GM23248 (cell line): ENCODE results near the gene MGAT3. TPM values are rescaled to one million over a fixed set of nuclear protein-coding genes. Genes with fewer than 3 reads are reported as not detected.

ENCODE experiments used
- DNase-seq: peaks from one replicate; pipeline ENCODE4 v3.0.0-alpha.2; 2015
- H2AFZ ChIP-seq: fragments of 200-600 bp; sonication (generic); 2 replicates; pipeline ENCODE4 v1.6.1; 2016; ENCODE audit warnings: antibody characterized with exemption
- H3F3A ChIP-seq: fragments of 200-600 bp; sonication (generic); 2 replicates; pipeline ENCODE4 v1.6.1; 2016; ENCODE audit warnings: mild to moderate bottlenecking, antibody characterized with exemption, mixed run types; ENCODE audit not compliant: insufficient read depth
- H3K27ac ChIP-seq: fragments of 200-600 bp; sonication (generic); 2 replicates; pipeline ENCODE4 v1.5.1; 2016; ENCODE audit warnings: mild to moderate bottlenecking
- H3K27me3 ChIP-seq: fragments of 200-600 bp; sonication (generic); replicated peaks from 2 replicates; pipeline ENCODE4 v1.6.1; 2016; ENCODE audit warnings: mild to moderate bottlenecking; ENCODE audit not compliant: insufficient read depth
- H3K36me3 ChIP-seq: fragments of 200-600 bp; sonication (generic); 2 replicates; pipeline ENCODE4 v1.6.1; 2016; ENCODE audit warnings: low read depth, mild to moderate bottlenecking
- H3K4me1 ChIP-seq: fragments of 200-600 bp; sonication (generic); 2 replicates; pipeline ENCODE4 v1.6.1; 2016; ENCODE audit warnings: mild to moderate bottlenecking; ENCODE audit not compliant: insufficient read depth
- H3K4me2 ChIP-seq: fragments of 200-600 bp; sonication (generic); one replicate; pipeline ENCODE4 v1.6.1; 2016; ENCODE audit warnings: mild to moderate bottlenecking; ENCODE audit not compliant: unreplicated experiment
- H3K4me3 ChIP-seq: fragments of 200-600 bp; sonication (generic); 2 replicates; pipeline ENCODE4 v1.5.1; 2016; ENCODE audit warnings: mild to moderate bottlenecking
- H3K79me2 ChIP-seq: fragments of 200-600 bp; sonication (generic); 2 replicates; pipeline ENCODE4 v1.6.1; 2016; ENCODE audit warnings: mild to moderate bottlenecking; ENCODE audit not compliant: insufficient read depth
- H3K9ac ChIP-seq: fragments of 200-600 bp; sonication (generic); 2 replicates; pipeline ENCODE4 v1.6.1; 2016; ENCODE audit warnings: mild to moderate bottlenecking
- H3K9me2 ChIP-seq: fragments of 200-600 bp; sonication (generic); 2 replicates; pipeline ENCODE4 v1.6.1; 2016; ENCODE audit warnings: mixed run types, mild to moderate bottlenecking, moderate library complexity; ENCODE audit not compliant: insufficient read depth
- H3K9me3 ChIP-seq: fragments of 200-600 bp; sonication (generic); one replicate; pipeline ENCODE4 v1.6.1; 2017; ENCODE audit warnings: low read depth
- H4K20me1 ChIP-seq: fragments of 200-600 bp; sonication (generic); 2 replicates; pipeline ENCODE4 v1.6.0; 2016; ENCODE audit not compliant: insufficient read depth
- EZH2 ChIP-seq: fragments of 200-600 bp; sonication (generic); IDR thresholded peaks from 2 replicates; pipeline ENCODE4 v1.6.1; 2018; ENCODE audit warnings: antibody characterized with exemption, mild to moderate bottlenecking; ENCODE audit not compliant: insufficient read depth, poor library complexity, severe bottlenecking
- EZH2phosphoT487 ChIP-seq: fragments of 200-600 bp; sonication (generic); IDR thresholded peaks from 2 replicates; pipeline ENCODE4 v1.6.1; 2018; ENCODE audit warnings: antibody characterized with exemption, moderate library complexity, mild to moderate bottlenecking, low read depth; ENCODE audit not compliant: insufficient read depth
- WGBS, 2 experiments: methylation state at CpG; one replicate each; pipeline ENCODE4 v1.1.6; 2015 to 2017; ENCODE audit warnings: low lambda C conversion rate in 2 of 2, low coverage in 1 of 2; ENCODE audit errors: missing lambda C conversion rate in 2 of 2; 5-methylcytosine and 5-hydroxymethylcytosine counted together
- in situ Hi-C: fragments of 300-500 bp; cut with MboI; formaldehyde crosslinking; loops from 2 replicates; pipeline ENCODE4 v1.15.0; 2020
- polyA plus RNA-seq: library from polyadenylated mRNA; unstranded; fragments of >200 nt; fragmentation: Nextera tagmentation; extraction: Ambion mirVana; gene quantifications from 2 replicates; pipeline ENCODE4 v1.2.1, GENCODE V29; 2016
- total RNA-seq: library from RNA; depleted of rRNA; stranded (reverse); fragments of >200 nt; shearing (Covaris generic); gene quantifications from 2 replicates; pipeline ENCODE4 v1.2.3, GENCODE V29; 2014; rRNA removed

Gene MGAT3
- total RNA-seq (not detected in 2 replicates), polyA plus RNA-seq (not detected in 2 replicates)

- Histone ChIP-seq H3K36me3 (no peaks in the 10 kb centered on the region), H3K4me2 (no peak within 1 kb of the TSS), H3K9me2 (no peaks in the 10 kb centered on the region), H3K79me2 (no peaks in the 10 kb centered on the region), H3K4me1 (no peaks in the 10 kb centered on the region), H3K9me3 (no peaks in the 10 kb centered on the region), H2AFZ (no peak within 1 kb of the TSS), H3K27me3 (peaks cover 10% of the 10 kb centered on the region), H3F3A (no peaks in the 10 kb centered on the region), H3K27ac (no peak within 1 kb of the TSS), H3K4me3 (no peak within 1 kb of the TSS), H4K20me1 (no peaks in the 10 kb centered on the region), H3K9ac (no peak within 1 kb of the TSS)
- in situ Hi-C loops, result no loop called here
- WGBS, 2 experiments, result 14 to 23% methylated on average over 38 to 58 of the region's 80 CpGs
- peak; percentile 49 for TF ChIP-seq EZH2
- TF ChIP-seq EZH2phosphoT487, result 0 out of 2 replicates have a peak, but pooled peaks have one; percentile 70
- DNase-seq, result peak; percentile 17
These were observed at the start of gene MGAT3 for GRCh38 chr22:39456522-39457197. Gene MGAT3 (plus strand): TSS chr22:39457012. CDS start chr22:39487348, 30,336 bp downstream.

- Histone ChIP-seq H3K9ac (no peak overlapping the region), H3K9me2 (no peaks in the 10 kb centered on the region), H3K79me2 (peaks cover 56% of the 10 kb centered on the region), H4K20me1 (no peaks in the 10 kb centered on the region), H3K36me3 (no peaks in the 10 kb centered on the region), H3K9me3 (no peaks in the 10 kb centered on the region), H3K4me1 (peaks cover 16% of the 10 kb centered on the region), H3K4me3 (no peak overlapping the region), H3K27ac (no peak overlapping the region), H2AFZ (no peak overlapping the region), H3F3A (peaks cover 22% of the 10 kb centered on the region), H3K4me2 (no peak overlapping the region), H3K27me3 (no peaks in the 10 kb centered on the region)
- 54 to 59% methylated on average over 11 of the region's 11 CpGs for WGBS, 2 experiments
- in situ Hi-C loops, result no loop called here
- TF ChIP-seq EZH2phosphoT487 (no peak), EZH2 (no peak)
- DNase-seq, result peak; percentile 57
These were observed 48.6 kb upstream of the MGAT3 start for GRCh38 chr22:39408173-39408572.

- H3K9ac ChIP-seq, result no peak overlapping the region
- H3K79me2 ChIP-seq, result peaks cover 54% of the 10 kb centered on the region
- no peaks in the 10 kb centered on the region for H3K36me3 ChIP-seq
- WGBS, 2 experiments, result 59 to 74% methylated on average over 1 of the region's 1 CpG
- H3K4me3 ChIP-seq, result no peak overlapping the region
- no peaks in the 10 kb centered on the region for H3K27me3 ChIP-seq
- no peaks in the 10 kb centered on the region for H4K20me1 ChIP-seq
- H3K4me1 ChIP-seq, result peaks cover 16% of the 10 kb centered on the region
- H2AFZ ChIP-seq, result no peak overlapping the region
- in situ Hi-C loops, result no loop called here
- no peaks in the 10 kb centered on the region for H3K9me2 ChIP-seq
- H3F3A ChIP-seq, result peaks cover 22% of the 10 kb centered on the region
- no peak overlapping the region for H3K27ac ChIP-seq
- TF ChIP-seq EZH2phosphoT487 (no peak), EZH2 (no peak)
- H3K9me3 ChIP-seq, result no peaks in the 10 kb centered on the region
- H3K4me2 ChIP-seq, result no peak overlapping the region
- DNase-seq, result peak; percentile 17
These were observed 48.0 kb upstream of the MGAT3 start for GRCh38 chr22:39408807-39409206.

GRCh38 chr22:39409516-39410029, 47.2 kb upstream of the MGAT3 start:
- DNase-seq, result no peak
- Histone ChIP-seq H3K9ac (no peak overlapping the region), H3K79me2 (peaks cover 54% of the 10 kb centered on the region), H2AFZ (no peak overlapping the region), H3K27me3 (no peaks in the 10 kb centered on the region), H3K9me3 (no peaks in the 10 kb centered on the region), H3K36me3 (no peaks in the 10 kb centered on the region), H3K27ac (no peak overlapping the region), H3F3A (peaks cover 19% of the 10 kb centered on the region), H4K20me1 (no peaks in the 10 kb centered on the region), H3K9me2 (no peaks in the 10 kb centered on the region), H3K4me2 (no peak overlapping the region), H3K4me3 (no peak overlapping the region), H3K4me1 (peaks cover 14% of the 10 kb centered on the region)
- WGBS, 2 experiments, result 94 to 96% methylated on average over 11 of the region's 11 CpGs
- no peak for TF ChIP-seq EZH2
- no peak for TF ChIP-seq EZH2phosphoT487
- in situ Hi-C loops, result no loop called here
